Measurements from ENCODE around the gene LYRM2.
A peak's percentile ranks its signal among the peaks of the same experiment; 100 is the strongest.
"Not testable (repeated sequence)": the region's sequence is repeated elsewhere in the genome, so short reads cannot be mapped to it uniquely, and the experiment has no call there.

The LYRM2 gene

DNA sequence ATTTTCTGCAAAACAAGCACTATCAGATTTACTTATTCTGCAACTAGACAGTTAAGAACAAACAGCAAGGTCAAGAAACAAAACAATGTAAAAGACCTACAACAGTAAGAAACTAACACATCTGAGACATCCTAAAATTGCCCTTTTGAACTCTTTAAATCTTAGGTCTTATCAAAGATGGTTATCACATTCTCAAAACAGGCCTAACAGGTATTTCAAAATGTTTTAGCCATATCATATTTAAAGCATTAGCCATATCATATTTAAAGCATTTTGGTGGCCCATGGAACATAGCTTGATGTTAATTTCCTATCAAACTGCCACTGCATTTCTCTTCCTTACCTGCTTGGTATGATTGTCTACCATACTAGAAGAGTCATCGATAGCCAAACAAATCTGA, 11.1 kb upstream of the LYRM2 start:
- DNase-seq (ENCODE audit: low spot score): no peak

DNA sequence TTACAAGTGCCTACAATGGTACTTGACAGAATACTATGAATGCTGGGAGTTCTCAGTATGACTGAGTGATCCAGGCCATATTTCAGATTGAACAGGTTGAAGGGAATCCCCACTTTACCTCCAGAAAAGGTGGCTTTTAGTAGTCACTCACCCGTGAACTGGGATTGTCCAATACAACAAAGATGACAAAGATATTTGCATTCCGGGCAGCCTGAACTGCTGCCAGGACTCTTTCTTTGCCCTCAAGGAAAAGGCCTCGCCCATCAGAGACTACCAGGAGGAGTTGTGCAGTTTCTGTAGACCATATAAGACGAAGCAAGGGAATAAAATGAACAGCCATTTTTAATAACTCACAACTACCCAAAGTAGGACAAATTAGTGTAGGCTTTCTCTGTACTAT, 6.3 kb upstream of the LYRM2 start:
- DNase-seq (ENCODE audit: low spot score): no peak

DNA sequence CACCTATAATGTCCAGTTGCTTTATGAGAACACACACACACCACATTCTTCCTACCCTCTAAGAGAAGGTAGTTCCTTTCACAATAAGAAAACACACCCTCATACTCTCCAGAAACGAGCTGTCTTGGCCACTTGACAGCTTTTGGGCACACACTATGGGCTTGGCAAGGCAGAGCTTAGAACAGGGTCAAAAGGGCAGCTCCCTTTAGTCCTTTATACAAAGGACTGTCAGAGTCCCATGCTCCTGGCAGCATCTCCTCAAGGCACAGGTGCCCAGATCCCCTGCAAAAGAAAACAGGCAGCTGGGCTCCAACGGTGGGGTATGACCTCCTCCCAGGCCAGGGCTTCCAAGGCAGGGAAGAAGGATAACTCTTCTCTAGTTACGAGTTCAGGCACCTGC, 4.9 kb upstream of the LYRM2 start:
- peak; percentile 23 for DNase-seq (ENCODE audit: low spot score)

DNA sequence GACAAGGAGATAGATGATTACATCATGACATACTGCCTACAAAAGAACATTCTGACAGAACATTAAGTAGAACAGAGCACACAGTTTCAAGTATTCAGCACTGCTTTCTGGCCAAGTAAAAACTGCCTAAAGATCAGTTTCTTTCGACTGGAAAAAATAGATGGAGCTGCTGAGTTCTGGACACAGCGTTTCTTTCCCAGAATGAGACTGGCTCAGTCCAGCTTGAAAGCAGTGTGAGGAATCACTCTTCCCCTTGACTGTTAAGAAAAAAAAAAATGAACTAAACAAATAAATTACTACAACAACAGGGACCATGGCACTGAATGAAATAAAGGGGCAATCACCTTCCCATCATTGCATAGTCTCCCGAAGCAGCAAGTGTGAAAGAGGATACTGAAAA, 4.4 kb upstream of the LYRM2 start:
- DNase-seq (ENCODE audit: low spot score): peak; percentile 18

DNA sequence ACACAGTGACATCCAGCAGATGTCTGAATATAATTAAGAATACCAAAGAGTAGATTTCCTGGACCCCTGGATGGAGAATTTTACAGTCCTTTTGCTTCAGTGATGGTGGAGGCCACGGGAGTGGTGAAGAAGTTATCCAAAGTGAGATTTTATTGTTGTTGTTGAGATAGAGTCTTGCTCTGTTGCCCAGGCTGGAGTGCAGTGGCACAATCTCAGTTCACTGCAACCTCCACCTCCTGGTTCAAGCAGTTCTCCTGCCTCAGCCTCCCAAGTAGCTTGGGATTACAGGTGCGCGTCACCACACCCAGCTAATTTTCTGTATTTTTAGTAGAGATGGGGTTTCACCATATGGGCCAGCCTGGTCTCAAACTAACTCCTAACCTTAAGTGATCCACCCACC, 3.0 kb upstream of the LYRM2 start:
- DNase-seq (ENCODE audit: low spot score): not testable (repeated sequence)

DNA sequence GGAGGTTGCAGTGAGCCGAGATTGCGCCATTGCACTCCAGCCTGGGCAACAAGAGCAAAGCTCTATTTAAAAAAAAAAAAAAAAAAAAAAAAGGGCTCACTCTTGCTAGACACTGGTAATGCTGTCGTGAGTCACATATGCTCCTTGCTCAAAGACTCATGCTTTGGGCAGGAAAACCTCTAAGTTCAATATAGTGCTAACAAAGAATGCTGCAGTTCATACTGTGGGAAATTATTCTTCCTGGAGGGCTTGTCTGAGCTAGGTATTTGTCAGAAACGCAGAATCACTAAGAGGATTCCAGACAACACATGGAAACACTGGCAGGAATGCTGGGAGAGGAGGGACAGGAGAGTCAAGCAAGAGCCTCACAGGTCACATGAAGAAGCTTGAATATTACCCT, 2.3 kb upstream of the LYRM2 start:
- DNase-seq (ENCODE audit: low spot score): no peak

DNA sequence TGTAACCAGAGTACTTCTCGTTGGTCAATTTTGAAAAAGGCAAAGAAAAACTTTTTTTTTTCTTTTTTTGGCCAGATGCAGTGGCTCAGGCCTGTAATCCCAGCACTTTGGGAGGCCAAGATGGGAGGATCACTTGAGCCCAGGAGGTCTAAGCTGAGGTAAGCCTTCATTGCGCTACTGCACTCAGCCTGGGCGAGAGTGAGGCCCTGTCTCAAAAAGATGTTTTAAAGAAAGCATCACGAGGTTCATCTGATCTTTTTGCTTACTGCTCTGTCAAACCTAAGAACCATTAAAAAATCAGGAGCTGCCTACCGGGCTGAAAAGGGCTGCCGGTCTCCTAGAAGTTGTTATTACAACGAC, 607 bp downstream of the LYRM2 start:
- no peak for DNase-seq (ENCODE audit: low spot score)

DNA sequence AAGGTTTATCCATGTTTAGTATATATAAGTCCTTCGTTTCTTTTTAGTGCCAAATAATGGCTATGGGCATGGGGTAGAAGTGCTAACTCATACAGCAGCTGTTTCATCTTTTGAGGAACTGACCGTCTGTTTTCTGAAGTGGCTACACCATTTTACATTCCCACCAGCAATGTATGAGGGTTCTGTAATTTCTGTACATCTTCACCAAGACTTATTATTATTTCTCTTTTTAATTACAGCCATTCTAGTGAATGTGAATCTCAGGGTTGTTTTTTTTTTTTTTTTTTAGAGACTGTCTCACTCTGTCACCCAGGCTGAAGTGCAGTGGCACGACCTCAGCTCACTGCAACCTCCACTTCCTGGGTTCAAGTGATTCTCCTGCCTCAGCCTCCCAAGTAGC, 2.1 kb downstream of the LYRM2 start:
- DNase-seq (ENCODE audit: low spot score): not testable (repeated sequence)

DNA sequence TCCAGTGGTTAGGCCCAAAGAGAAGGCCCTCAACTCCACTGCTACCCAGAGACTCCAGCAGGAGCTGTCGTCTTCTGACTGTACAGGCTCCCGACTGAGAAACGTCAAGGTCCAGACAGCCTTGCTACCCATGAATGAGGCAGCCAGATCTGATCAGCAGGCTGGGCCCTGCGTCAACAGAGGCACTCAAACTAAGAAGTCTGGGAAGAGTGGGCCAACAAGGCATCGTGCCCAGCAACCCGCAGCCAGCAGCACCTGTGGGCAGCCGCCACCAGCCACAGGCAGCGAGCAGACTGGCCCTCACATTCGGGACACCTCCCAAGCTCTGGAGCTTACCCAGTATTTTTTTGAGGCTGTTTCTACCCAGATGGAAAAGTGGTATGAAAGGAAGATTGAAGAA, 8.1 kb downstream of the LYRM2 start:
- DNase-seq (ENCODE audit: low spot score): peak; percentile 24

DNA sequence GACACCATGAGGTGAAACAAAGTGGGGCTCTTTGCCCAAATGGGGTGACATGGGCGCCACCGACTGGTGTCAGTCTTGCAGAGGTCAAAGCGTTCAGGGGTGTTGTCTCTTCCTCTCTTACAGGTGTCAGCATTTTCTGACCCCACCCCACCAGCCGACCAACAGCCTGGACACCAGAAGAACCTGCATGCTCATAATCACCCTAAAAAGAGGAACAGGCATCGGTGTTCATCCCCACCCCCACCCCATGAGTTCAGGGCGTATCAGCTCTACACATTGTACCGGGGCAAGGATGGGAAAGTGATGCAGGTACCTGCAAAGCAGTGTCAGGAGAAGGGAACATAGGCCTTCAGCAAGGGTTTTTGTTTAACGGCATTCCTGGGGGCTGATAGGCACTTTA, 14.8 kb downstream of the LYRM2 start:
- DNase-seq (ENCODE audit: low spot score): no peak

DNA sequence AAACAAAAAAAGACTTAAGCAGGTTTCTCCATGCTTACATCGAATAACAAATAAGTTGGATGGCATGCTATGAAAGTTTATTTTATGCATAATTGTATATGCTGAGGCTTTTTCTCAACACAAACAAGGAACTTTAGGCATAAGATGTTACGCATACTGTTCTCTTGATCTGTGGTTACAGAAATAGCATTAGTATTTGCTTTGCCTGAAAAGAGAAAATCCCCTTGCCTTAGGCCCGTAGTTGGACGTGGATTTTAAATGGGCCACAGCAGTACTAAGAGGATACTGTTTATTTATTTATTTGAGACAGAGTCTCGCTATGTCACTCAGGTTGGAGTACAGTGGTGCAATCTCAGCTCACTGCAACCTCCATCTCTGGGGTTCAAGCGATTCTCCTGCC, 19.0 kb downstream of the LYRM2 start:
- DNase-seq (ENCODE audit: low spot score): no peak

DNA sequence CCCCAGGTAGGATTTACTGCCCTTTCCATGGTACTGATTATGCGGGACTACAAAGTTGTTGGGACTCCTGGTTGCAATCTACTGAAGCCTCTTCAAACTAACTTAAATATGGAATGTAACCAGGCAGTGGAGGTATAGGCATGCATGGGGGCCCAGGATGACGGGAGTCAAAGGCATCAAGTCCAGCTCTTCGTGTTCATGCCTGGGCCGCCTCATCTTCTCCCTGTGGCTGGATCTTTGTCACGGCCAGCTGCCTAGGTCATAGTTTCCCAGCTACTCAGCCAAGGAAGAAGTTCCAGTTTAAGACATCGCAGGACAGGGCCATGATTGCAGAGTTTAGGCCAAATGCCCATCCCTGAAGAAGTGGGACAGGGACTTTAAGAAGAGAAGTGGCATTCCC, 20.5 kb downstream of the LYRM2 start:
- DNase-seq (ENCODE audit: low spot score): no peak

DNA sequence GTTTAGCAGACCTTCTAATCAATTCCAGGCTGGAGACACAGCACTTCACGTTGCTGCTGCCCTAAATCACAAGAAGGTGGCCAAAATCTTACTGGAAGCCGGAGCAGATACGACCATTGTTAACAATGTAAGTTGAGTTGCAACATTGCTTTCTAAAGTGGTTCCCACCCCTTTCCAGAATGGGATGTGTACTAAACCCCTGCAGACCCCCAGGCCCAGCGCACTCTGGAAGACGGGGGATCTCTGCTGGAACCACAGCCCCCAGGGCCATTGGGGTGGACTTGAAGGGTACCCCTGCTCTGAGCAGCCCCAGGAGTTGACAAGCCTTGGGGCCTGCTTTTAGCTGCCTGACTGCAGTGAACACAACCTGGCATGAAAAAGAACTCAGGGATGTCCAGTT, 22.0 kb downstream of the LYRM2 start:
- DNase-seq (ENCODE audit: low spot score): no peak

DNA sequence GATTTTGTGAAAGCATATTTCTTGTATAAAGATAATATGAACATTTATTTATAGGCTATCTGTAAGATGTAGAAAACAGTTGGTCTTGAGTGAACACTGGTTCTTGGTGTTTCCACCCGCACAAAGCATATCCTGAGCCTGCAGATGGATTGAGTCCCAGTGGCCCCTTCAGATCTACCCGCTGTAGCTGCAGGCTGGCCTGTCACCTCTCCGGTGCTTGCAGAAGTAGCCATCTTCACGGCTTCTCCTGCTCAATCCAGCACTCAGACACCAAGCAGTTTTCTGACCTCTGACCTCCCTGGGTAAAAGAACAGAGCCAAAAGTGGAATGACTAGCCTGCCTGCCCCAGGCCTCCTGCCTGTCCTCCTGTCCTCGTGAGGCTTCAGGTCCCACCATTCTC, 22.7 kb downstream of the LYRM2 start:
- no peak for DNase-seq (ENCODE audit: low spot score)

DNA sequence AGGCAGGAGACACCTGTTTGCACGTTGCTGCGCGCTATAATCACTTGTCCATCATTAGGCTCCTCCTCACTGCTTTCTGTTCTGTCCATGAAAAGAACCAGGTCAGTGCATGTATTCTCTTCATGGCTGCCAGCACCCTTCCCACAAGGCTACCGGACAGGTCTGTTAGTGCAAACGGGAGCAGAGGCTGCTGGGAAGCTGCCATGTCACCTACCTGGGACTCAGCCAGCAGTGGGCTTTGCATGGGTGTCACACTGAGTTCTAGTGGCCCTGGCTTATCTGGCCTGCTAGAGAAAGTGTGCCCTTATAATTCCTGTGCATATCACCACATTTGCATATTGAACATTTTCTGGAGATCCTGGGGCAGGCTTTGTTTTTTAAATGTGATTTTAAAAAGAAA, 24.8 kb downstream of the LYRM2 start:
- DNase-seq (ENCODE audit: low spot score): no peak

DNA sequence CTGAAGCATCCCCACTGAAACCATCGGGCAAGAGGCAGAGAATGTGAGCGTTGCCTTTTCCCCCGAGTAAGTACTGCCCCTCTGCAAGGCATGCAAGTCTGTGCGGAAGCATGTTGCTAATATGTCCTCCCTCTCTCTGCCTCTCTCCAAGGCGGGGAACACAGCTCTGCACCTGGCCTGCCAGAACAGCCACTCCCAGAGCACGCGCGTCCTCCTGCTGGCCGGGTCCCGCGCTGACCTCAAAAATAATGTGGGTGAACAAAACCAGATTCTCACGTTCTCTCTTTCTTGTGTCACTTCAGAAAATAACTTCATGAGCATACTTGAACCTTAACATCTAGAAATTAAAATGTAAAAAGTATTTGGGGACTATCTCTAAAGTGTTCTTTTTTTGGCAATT, 26.4 kb downstream of the LYRM2 start:
- no peak for DNase-seq (ENCODE audit: low spot score)

DNA sequence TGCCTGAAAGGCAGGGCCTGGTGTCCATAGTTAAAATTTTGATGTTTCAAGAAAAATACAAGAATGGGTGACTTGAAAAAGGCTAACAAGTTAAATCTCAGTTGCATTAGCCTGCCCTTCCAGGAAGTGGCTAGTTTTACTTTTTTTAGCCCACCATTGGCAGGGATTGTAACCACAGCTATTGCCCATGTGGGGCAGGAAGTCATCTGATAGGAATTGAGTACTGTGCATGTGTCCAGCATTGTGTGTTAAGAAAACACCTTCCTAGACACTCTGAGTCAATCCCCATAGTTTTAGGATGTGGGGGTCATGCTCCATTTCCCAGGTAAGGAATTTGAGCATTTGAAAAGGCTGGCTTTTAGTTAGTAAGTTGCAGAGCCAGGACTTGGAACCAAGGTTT, 26.9 kb downstream of the LYRM2 start:
- no peak for DNase-seq (ENCODE audit: low spot score)

DNA sequence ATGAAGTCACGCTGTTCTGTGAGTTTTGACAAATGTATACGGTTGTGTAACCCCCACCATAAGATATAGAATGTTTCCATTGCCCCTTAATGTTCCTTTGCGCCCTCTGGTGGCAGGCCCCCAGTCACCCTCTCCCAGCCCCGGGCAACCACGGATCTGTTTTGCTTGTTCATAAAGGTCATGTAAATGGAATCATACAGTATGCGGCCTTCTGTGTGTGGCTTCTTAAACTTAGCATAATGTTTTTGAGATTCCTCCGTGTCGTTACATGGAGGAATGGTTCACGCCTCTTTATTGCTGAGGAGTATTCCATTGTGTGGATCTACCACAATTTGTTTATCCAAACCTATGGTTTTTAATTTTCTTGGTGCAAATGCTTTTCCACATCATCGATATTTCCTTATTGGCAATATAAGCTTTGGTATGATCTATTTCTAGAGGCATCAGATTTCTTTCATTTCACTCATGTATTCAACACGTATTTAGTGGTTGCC, 28.4 kb downstream of the LYRM2 start:
- DNase-seq (ENCODE audit: low spot score): peak; percentile 56

DNA sequence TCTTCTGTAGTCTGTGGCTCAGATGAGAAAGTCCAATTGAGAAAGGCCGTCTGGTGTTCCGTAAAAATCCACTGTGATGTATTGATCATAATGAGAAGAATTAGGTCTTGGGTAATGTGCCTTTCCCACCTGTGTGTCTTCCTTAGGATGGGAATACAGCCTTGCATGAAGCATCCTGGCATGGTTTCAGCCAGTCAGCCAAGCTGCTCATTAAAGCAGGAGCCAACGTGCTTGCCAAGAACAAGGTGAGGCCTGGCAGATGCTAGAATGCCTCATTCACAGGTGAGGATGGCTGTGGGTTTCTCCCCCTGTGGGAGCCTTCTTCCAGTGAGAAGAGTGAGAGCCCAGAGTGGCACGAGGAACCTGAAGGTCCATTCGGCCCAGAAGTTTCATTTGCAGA, 32.7 kb downstream of the LYRM2 start:
- DNase-seq (ENCODE audit: low spot score): no peak

DNA sequence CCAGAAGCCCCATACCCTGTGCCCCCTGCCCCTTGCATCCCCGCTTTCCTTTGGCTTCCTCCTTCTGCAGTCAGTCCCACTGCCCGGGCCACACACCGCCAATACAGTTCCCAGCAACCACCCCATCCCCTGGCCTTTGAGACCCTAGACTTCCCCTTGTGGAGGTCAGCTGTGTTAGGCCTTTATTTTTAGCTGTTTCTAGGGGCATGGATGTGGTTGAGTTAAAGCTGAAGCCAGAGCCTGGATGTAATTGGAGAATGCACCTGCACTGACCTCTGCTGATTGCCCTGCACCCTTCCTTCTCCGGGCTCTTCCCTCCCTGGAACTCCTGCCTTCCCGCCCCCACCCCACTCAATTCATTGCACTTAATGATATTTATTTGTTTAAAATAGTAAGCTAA, 33.9 kb downstream of the LYRM2 start:
- DNase-seq (ENCODE audit: low spot score): no peak

DNA sequence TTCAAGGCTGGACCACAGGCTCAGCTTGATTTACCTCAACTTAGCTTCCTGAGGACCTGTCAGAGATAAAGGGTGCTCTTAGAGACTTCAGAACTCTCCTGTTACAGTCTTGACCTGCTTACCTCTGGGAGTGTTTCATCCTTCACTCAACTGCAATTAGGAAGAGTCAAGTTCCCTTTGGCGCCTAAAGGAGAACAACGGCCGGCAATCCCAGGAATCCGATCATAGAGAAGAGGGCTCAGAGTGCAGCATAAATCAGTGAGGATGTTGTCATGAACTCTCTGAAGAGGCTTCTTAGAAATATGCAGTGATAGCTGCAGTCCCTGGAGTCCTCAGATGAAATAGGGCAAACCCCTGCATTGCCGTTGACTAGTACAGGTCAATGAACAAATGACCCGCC, 36.4 kb downstream of the LYRM2 start:
- DNase-seq (ENCODE audit: low spot score): no peak

DNA sequence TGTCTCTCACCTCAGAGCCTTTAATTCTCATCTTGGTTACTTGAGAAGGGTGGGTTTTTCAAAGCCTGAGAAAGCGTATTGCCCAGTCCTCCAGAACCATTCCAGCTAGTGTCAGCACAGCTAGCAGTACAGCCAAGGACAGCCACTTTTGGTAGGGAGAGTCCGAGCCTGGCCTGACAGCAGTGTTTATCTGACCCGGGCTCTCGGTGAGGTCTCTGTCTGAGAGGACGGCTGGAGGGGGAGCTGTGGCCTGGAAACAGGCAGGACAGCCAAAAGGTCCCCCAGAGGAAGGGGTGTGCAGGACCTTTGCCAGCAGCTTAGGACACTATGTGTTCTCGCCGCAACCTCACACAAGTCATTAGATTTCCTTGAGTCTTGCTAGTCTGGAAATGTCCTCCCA, 38.8 kb downstream of the LYRM2 start:
- no peak for DNase-seq (ENCODE audit: low spot score)

DNA sequence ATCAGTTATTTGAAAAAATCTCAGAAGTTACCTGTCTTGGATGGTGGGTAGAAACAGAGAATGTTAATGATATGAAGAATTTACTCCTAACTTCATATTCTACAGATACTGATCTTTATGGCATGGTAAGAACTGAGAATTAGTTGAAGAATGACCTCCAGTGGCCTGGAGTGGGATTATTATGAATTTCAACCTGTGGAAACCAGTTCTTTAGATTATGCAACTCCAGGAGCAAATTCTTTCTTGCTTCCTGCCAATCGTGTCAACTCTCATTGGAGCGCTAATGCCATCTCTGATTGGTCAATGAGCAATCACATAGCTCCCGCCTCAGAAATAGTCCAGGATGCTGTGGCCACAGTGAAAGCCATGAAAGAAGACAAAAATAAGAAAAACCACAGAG, 40.6 kb downstream of the LYRM2 start:
- DNase-seq (ENCODE audit: low spot score): no peak

DNA sequence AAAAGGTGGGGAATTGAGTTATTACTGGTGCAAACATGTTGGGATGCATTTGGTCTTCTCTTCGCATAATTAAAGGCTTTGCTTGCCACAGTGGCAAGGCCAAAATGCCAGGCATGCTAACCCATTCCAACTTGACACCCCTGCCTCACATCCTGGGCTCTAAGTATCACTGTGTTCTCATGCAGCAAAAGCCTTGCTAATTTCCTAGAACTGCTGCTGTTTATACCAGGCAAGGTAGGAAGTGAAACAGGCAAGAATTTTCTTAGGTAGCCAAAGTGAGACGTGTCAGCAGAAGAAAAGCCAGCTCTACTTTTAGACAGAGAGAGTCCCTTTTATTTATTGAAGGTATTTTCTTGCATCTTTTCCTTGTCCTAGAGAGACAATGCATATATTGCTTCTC, 41.2 kb downstream of the LYRM2 start:
- DNase-seq (ENCODE audit: low spot score): no peak

DNA sequence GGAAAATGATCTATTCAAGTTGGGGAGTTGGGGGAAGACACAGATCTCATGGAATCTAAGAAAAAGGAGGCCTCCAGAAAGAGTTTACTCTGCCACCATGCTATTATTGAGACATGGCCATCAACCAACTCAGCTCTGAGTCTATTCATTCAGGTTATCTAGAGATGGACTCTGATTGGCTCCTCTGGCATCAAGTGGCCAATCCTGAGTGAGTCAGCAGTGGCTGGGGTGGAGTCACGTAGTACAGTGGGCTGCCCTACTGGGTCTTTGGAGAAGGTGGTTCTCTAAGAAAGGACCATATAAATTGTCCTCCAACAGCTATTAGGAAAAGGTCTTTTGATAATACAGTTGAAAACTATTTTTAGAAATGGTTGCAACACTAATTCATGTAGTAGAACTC, 42.1 kb downstream of the LYRM2 start:
- no peak for DNase-seq (ENCODE audit: low spot score)

Data from Ammon's horn (tissue), 1 donor.